GM19438 (cell line): ENCODE results near the gene S100A6.

Experiments
- ATAC-seq: cut with Tn5 transposase; IDR thresholded peaks from one replicate; pipeline ENCODE4 v1.9.1; 2021; ENCODE audit warnings: low read depth; ENCODE audit not compliant: unreplicated experiment

Gene S100A6

GRCh38 chr1:153507926-153508583, 27.7 kb downstream of the S100A6 start:
- no peak for ATAC-seq

GRCh38 chr1:153506831-153507413, 28.9 kb downstream of the S100A6 start:
- ATAC-seq: no peak

- ATAC-seq: no peak
Measured at GRCh38 chr1:153506386-153506785, 29.4 kb downstream of the S100A6 start.

- no peak for ATAC-seq
Measured at GRCh38 chr1:153505576-153505975, 30.2 kb downstream of the S100A6 start.

- ATAC-seq: no peak
Measured at GRCh38 chr1:153503766-153504165, 32.0 kb downstream of the S100A6 start.

- no peak for ATAC-seq
Measured at GRCh38 chr1:153498746-153499145, 37.0 kb downstream of the S100A6 start.

GRCh38 chr1:153495536-153495935, 40.3 kb downstream of the S100A6 start:
- no peak for ATAC-seq

- ATAC-seq: no peak
Measured at GRCh38 chr1:153494976-153495535, 40.7 kb downstream of the S100A6 start.

- ATAC-seq: no peak
Measured at GRCh38 chr1:153493343-153493960, 42.3 kb downstream of the S100A6 start.

GRCh38 chr1:153490272-153491051, 45.3 kb downstream of the S100A6 start:
- no peak for ATAC-seq

GRCh38 chr1:153488731-153489130, 47.1 kb downstream of the S100A6 start:
- no peak for ATAC-seq

GRCh38 chr1:153487707-153488106, 48.1 kb downstream of the S100A6 start:
- no peak for ATAC-seq

GRCh38 chr1:153485863-153486262, 49.9 kb downstream of the S100A6 start:
- ATAC-seq: no peak
